ENCODE data around the gene CATSPER1. TPM values are rescaled to one million over a fixed set of nuclear protein-coding genes. Genes with fewer than 3 reads are reported as not detected.

Gene CATSPER1
- total and polyA plus RNA-seq, 2 of the 8 experiments (the other 6 are each of a cell fraction or from before 2014, with no cell fraction given): not detected

- Histone ChIP-seq H3K23ac (ENCODE audit: insufficient read length) (no peak overlapping the region), H4K8ac (ENCODE audit: extremely low read depth, insufficient read depth, low read length) (peak overlapping the region; percentile 94; the same call in 1 of the 2 replicates), H3K23me2 (ENCODE audit: low read depth, low read length) (peaks cover 14% of the 10 kb centered on the region; the same call in 1 of the 2 replicates), H3K79me2 (ENCODE audit: control insufficient read depth in 1 of 2, insufficient read depth in 2 of 2, low read length in 2 of 2) (peaks cover 10 to 36% of the 10 kb centered on the region in 2 experiments), H3K36me3 (ENCODE audit: control insufficient read depth in 2 of 4, insufficient read depth in 4 of 4, low read length in 3 of 4) (peaks cover 8 to 22% (median 14%) of the 10 kb centered on the region in 4 experiments), H3K4me2 (ENCODE audit: insufficient read depth in 1 of 2, low read depth in 2 of 2, low read length in 2 of 2) (peak overlapping the region; percentile 72 to 99), H3K9me3 (ENCODE audit: insufficient read depth in 2 of 2, low read depth in 1 of 2, low read length in 1 of 2) (no peaks in the 10 kb centered on the region), H4K5ac (ENCODE audit: insufficient read length, low read depth, low read length) (peak overlapping the region; percentile 88), H2BK15ac (ENCODE audit: low read length) (peak overlapping the region; percentile 66; the same call in 1 of the 2 replicates), H2AFZ (ENCODE audit: low read length) (no peak overlapping the region), H3K79me1 (ENCODE audit: low read depth, low read length) (peaks cover 19% of the 10 kb centered on the region), H2AK5ac (ENCODE audit: low read depth, low read length) (no peak overlapping the region; the same call in 1 of the 2 replicates), H3K4ac (replicated peaks; ENCODE audit: insufficient read length, low read depth, low read length) (peak overlapping the region; percentile 71), H3K27ac (ENCODE audit: low read depth, low read length) (peak overlapping the region; percentile 85), H3K14ac (ENCODE audit: insufficient read length) (peak overlapping the region; percentile 27), H3K18ac (ENCODE audit: extremely low read depth, low read length) (peak overlapping the region; percentile 68), H3K4me1 (replicated peaks in 1 of 4; ENCODE audit: control insufficient read depth in 3 of 4, insufficient read depth in 4 of 4, low read length in 3 of 4) (peaks cover 0 to 24% (median 19%) of the 10 kb centered on the region in 4 experiments; a peak in 6 of 7 replicates), H2BK20ac (ENCODE audit: low read length) (no peak overlapping the region), H3K9ac (replicated peaks in 1 of 4; ENCODE audit: extremely low read depth in 1 of 4, low read depth in 3 of 4, low read length in 3 of 4) (peak overlapping the region in 3 of 4 experiments; percentile 74 to 93 (median 91); a peak in 6 of 7 replicates), H2BK12ac (ENCODE audit: low read depth, low read length) (peak overlapping the region; percentile 93), H3K27me3 (replicated peaks in 1 of 4; ENCODE audit: control insufficient read depth in 3 of 4, extremely low read depth in 1 of 4, insufficient read depth in 3 of 4, low read length in 3 of 4) (no peaks in the 10 kb centered on the region), H3K4me3 (ENCODE audit: extremely low read depth in 1 of 4, insufficient read depth in 2 of 4, low read depth in 3 of 4, low read length in 4 of 4) (peak overlapping the region; percentile 97 to 99 (median 98)), H4K20me1 (replicated peaks in 1 of 2; ENCODE audit: control insufficient read depth in 1 of 2, insufficient read depth in 2 of 2, low read length in 2 of 2) (peaks cover 0 to 7% of the 10 kb centered on the region in 2 experiments), H2BK120ac (replicated peaks; ENCODE audit: low read depth, low read length) (no peak overlapping the region), H4K91ac (replicated peaks; ENCODE audit: insufficient read length, low read length) (peak overlapping the region; percentile 61), H2BK5ac (ENCODE audit: low read depth, low read length) (peak overlapping the region; percentile 54), H3K56ac (replicated peaks; ENCODE audit: insufficient read length, low read depth, low read length) (peak overlapping the region; percentile 91)
- 23% methylated on average over 12 of the region's 12 CpGs; no CpG with 5 or more reads in 1 of the 2 experiments for whole genome bisulfite sequencing, 2 experiments (ENCODE audit: extremely low coverage in 1 of 2, insufficient coverage in 1 of 2, insufficient read length in 1 of 2, insufficient replicate concordance in 2 of 2, low coverage in 1 of 2, low lambda C conversion rate in 2 of 2, missing lambda C conversion rate in 1 of 2)
- TF ChIP-seq ATF2 (IDR thresholded peaks at IDR 0.05; ENCODE audit: low read length): 0 out of 2 replicates have a peak, but pooled peaks have one; percentile 3
- TF ChIP-seq SIRT6 (IDR thresholded peaks at IDR 0.05; ENCODE audit: low read length): no peak
- TF ChIP-seq GABPA (IDR thresholded peaks at IDR 0.05; ENCODE audit: borderline replicate concordance, insufficient read depth, low read length): no peak
- no peak for TF ChIP-seq SUZ12 (IDR thresholded peaks at IDR 0.05; ENCODE audit: low read length)
- DNase-seq (ENCODE audit: low read depth in 1 of 2, low spot score in 2 of 2) (no peak), FAIRE-seq (no peak)
- ChIA-PET CTCF (ENCODE audit: partially characterized antibody) (interaction anchor here (0.8 to 12.0 kb wide), 5 partner anchors 10 to 398 kb away, joined by 3 to 144 read pairs (median 3); no protein-coding TSS in a partner anchor), POLR2A (ENCODE audit: partially characterized antibody) (interaction anchor here (0.8 to 13.4 kb wide), 13 partner anchors 9 to 207 kb away, joined by 3 to 150 read pairs (median 5); partner anchors contain the start of genes BANF1, CCDC85B, EIF1AD and FIBP)
Measured at GRCh38 chr11:66051371-66051765, 25.1 kb upstream of the CATSPER1 start.
